Measurements from ENCODE around the gene ZNF750.

GRCh38 chr17:82870541-82870940 lies 30.7 kb upstream of the ZNF750 start:
- TF ChIP-seq, protein P1, sequence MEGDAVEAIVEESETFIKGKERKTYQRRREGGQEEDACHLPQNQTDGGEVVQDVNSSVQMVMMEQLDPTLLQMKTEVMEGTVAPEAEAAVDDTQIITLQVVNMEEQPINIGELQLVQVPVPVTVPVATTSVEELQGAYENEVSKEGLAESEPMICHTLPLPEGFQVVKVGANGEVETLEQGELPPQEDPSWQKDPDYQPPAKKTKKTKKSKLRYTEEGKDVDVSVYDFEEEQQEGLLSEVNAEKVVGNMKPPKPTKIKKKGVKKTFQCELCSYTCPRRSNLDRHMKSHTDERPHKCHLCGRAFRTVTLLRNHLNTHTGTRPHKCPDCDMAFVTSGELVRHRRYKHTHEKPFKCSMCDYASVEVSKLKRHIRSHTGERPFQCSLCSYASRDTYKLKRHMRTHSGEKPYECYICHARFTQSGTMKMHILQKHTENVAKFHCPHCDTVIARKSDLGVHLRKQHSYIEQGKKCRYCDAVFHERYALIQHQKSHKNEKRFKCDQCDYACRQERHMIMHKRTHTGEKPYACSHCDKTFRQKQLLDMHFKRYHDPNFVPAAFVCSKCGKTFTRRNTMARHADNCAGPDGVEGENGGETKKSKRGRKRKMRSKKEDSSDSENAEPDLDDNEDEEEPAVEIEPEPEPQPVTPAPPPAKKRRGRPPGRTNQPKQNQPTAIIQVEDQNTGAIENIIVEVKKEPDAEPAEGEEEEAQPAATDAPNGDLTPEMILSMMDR (IDR thresholded peaks at IDR 0.05): no peak
- TF ChIP-seq POLR2AphosphoS5 (IDR thresholded peaks at IDR 0.05; ENCODE audit: low read depth, low read length): no peak
- TF ChIP-seq TCF7L2 (IDR thresholded peaks at IDR 0.05; ENCODE audit: low read depth, low read length): no peak
- no peak for TF ChIP-seq SIN3A (IDR thresholded peaks at IDR 0.05; ENCODE audit: borderline replicate concordance, insufficient read depth, low read depth, low read length)

Data from Panc1 (cell line).